ENCODE measurements around the gene ERN1.
"Not testable (repeated sequence)": the region's sequence is repeated elsewhere in the genome, so short reads cannot be mapped to it uniquely, and the experiment has no call there.

Gene ERN1

GRCh38 chr17:64129765-64130558 is at the start of gene ERN1:
TSS of gene ERN1 (minus strand) at chr17:64130144. CDS start at chr17:64130029, 115 bp downstream.
- no peak for TF ChIP-seq CTCF (IDR thresholded peaks at IDR 0.05; ENCODE audit: extremely low read depth, missing control alignments)
- peak; percentile 97 for DNase-seq (ENCODE audit: low spot score)

GRCh38 chr17:64179024-64179423 is 49.1 kb upstream of the ERN1 start:
- not testable (repeated sequence) for DNase-seq (ENCODE audit: low spot score)

- DNase-seq (ENCODE audit: low spot score): no peak
- TF ChIP-seq CTCF (IDR thresholded peaks at IDR 0.05; ENCODE audit: extremely low read depth, missing control alignments): no peak
These were observed 48.3 kb upstream of the ERN1 start for GRCh38 chr17:64178011-64178825.

DNA sequence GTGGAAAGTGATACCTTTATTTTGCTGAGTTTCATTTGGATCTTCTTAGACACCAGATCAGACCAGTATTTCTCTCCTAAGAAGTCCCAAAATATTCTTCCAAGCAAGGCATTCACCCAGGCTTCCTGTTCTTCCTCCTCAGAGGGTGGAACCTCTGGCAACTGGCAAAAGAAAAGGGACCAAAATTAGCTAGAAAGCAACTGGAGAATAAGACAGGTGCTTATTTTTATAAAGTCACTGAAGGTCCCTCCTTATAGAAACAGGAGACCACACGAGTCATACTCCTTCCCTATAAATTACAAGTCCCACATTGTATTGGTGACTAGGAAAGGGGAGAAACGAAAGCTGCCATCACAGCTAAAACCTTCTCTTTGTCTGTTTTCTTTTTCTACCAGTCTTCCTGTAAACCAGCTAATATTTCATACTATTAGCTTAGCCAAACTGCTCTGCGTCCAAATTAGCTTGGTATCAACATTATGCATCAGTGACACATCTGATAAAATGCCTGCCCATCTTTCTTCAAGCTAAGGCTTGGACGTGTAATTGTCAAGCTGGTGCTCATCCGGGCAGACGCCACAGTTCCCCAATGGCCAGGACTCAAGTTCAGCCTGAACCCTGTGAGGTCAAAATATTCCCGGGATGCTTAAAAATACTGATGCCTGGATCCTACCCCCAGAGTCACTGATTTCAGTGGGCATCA is 47.5 kb upstream of the ERN1 start:
- no peak for TF ChIP-seq CTCF (IDR thresholded peaks at IDR 0.05; ENCODE audit: extremely low read depth, missing control alignments)
- DNase-seq (ENCODE audit: low spot score): no peak

DNA sequence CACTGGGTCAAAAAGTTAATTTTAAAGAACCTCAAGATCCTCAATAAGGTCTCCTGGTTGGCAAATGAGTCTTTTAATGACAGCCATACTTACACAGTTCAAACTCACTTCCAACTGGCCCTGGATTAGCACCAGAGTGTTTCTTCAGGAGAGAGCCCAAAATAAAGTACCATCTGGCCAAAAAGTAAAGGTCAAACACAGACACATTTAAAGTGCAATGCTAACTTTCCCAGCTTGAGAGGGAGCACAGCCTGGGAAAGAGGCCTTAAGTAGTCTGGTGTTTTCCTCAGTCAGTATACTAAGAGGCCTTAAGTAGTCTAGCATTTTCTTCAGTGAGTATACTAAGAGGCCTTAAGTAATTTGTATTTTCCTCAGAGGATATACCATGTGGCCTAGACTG is 46.6 kb upstream of the ERN1 start:
- DNase-seq (ENCODE audit: low spot score): no peak
- no peak for TF ChIP-seq CTCF (IDR thresholded peaks at IDR 0.05; ENCODE audit: extremely low read depth, missing control alignments)

GRCh38 chr17:64174686-64175456 is 44.9 kb upstream of the ERN1 start:
- DNase-seq (ENCODE audit: low spot score): no peak
- TF ChIP-seq CTCF (IDR thresholded peaks at IDR 0.05; ENCODE audit: extremely low read depth, missing control alignments): no peak

GRCh38 chr17:64173646-64174045 is 43.7 kb upstream of the ERN1 start:
- DNase-seq (ENCODE audit: low spot score): no peak
- no peak for TF ChIP-seq CTCF (IDR thresholded peaks at IDR 0.05; ENCODE audit: extremely low read depth, missing control alignments)
